HEK293 (cell line): ENCODE measurements around the gene ECM1.

Experiments
- KLF10 ChIP-seq: fragments of 450-650 bp; IDR thresholded peaks from 2 replicates; pipeline ENCODE4 v1.5.1; 2018; ENCODE audit warnings: missing biosample characterization, mild to moderate bottlenecking, missing genetic modification characterization
- KLF7 ChIP-seq: fragments of 450-650 bp; formaldehyde crosslinking; IDR thresholded peaks from 2 replicates; pipeline ENCODE4 v1.5.1; 2016; ENCODE audit warnings: missing biosample characterization, missing genetic modification characterization, borderline replicate concordance
- KLF9 ChIP-seq: fragments of 450-650 bp; formaldehyde crosslinking; IDR thresholded peaks from 2 replicates; pipeline ENCODE4 v1.5.1; 2016; ENCODE audit warnings: missing biosample characterization, missing genetic modification characterization, low read depth
- PRDM1 ChIP-seq: fragments of 450-650 bp; formaldehyde crosslinking; IDR thresholded peaks from 2 replicates; pipeline ENCODE4; 2016; ENCODE audit warnings: missing biosample characterization, missing genetic modification characterization
- SETDB1 ChIP-seq: IDR thresholded peaks from one replicate; pipeline ENCODE4 v1.6.1; 2017; ENCODE audit warnings: mild to moderate bottlenecking, low read length, moderate library complexity, mixed read lengths; ENCODE audit not compliant: insufficient read length
- YY2 ChIP-seq: fragments of 450-650 bp; formaldehyde crosslinking; IDR thresholded peaks from 2 replicates; pipeline ENCODE4 v1.5.1; 2016; ENCODE audit warnings: missing biosample characterization, missing genetic modification characterization
- ZBTB48 ChIP-seq: fragments of 450-650 bp; formaldehyde crosslinking; IDR thresholded peaks from 2 replicates; pipeline ENCODE4 v1.5.1; 2016; ENCODE audit warnings: missing biosample characterization, missing genetic modification characterization
- ZFP3 ChIP-seq: fragments of 450-650 bp; formaldehyde crosslinking; IDR thresholded peaks from 2 replicates; pipeline ENCODE4 v1.5.1; 2016; ENCODE audit warnings: low read depth, missing biosample characterization, missing genetic modification characterization
- ZFP69B ChIP-seq: fragments of 450-650 bp; formaldehyde crosslinking; IDR thresholded peaks from 2 replicates; pipeline ENCODE4 v1.5.1; 2016; ENCODE audit warnings: missing biosample characterization, missing genetic modification characterization
- ZIC2 ChIP-seq: fragments of 450-650 bp; formaldehyde crosslinking; IDR thresholded peaks from 2 replicates; pipeline ENCODE4 v1.5.1; 2016; ENCODE audit warnings: missing biosample characterization, missing genetic modification characterization
- ZNF184 ChIP-seq: fragments of 450-650 bp; IDR thresholded peaks from 2 replicates; pipeline ENCODE4 v1.5.1; 2018; ENCODE audit warnings: missing biosample characterization, mild to moderate bottlenecking, missing genetic modification characterization
- ZNF211 ChIP-seq: fragments of 450-650 bp; formaldehyde crosslinking; IDR thresholded peaks from 2 replicates; pipeline ENCODE4 v1.5.1; 2016; ENCODE audit warnings: low read depth, missing biosample characterization, missing genetic modification characterization
- ZNF24 ChIP-seq: fragments of 450-650 bp; formaldehyde crosslinking; IDR thresholded peaks from 2 replicates; pipeline ENCODE4 v1.5.1; 2016; ENCODE audit warnings: missing biosample characterization, missing genetic modification characterization
- ZNF302 ChIP-seq: fragments of 450-650 bp; formaldehyde crosslinking; IDR thresholded peaks from 2 replicates; pipeline ENCODE4 v1.5.1; 2016; ENCODE audit warnings: missing biosample characterization, missing genetic modification characterization, low read depth
- ZNF335 ChIP-seq: fragments of 450-650 bp; formaldehyde crosslinking; conservative IDR thresholded peaks from 2 replicates; pipeline ENCODE4 v1.5.1; 2016; ENCODE audit warnings: missing biosample characterization, missing genetic modification characterization
- ZNF366 ChIP-seq: fragments of 450-650 bp; formaldehyde crosslinking; conservative IDR thresholded peaks from 2 replicates; pipeline ENCODE4 v1.5.1; 2016; ENCODE audit warnings: missing biosample characterization, missing genetic modification characterization
- ZNF514 ChIP-seq: fragments of 450-650 bp; formaldehyde crosslinking; IDR thresholded peaks from 2 replicates; pipeline ENCODE4 v1.5.1; 2016; ENCODE audit warnings: missing biosample characterization, missing genetic modification characterization
- ZNF621 ChIP-seq: fragments of 450-650 bp; formaldehyde crosslinking; IDR thresholded peaks from 2 replicates; pipeline ENCODE4 v1.5.1; 2017; ENCODE audit warnings: missing biosample characterization, missing genetic modification characterization
- ZNF626 ChIP-seq: fragments of 450-650 bp; sonication (Bioruptor Pico); formaldehyde crosslinking; IDR thresholded peaks from 2 replicates; pipeline ENCODE4 v1.5.1; 2018; ENCODE audit warnings: missing biosample characterization, missing genetic modification characterization, inconsistent platforms
- ZNF777 ChIP-seq: fragments of 450-650 bp; formaldehyde crosslinking; IDR thresholded peaks from 2 replicates; pipeline ENCODE4 v1.5.1; 2017; ENCODE audit warnings: missing biosample characterization, missing genetic modification characterization, borderline replicate concordance
- ZNF792 ChIP-seq: fragments of 450-650 bp; formaldehyde crosslinking; IDR thresholded peaks from 2 replicates; pipeline ENCODE4 v1.5.1; 2016; ENCODE audit warnings: missing biosample characterization, missing genetic modification characterization
- ZSCAN30 ChIP-seq: fragments of 450-650 bp; IDR thresholded peaks from 2 replicates; pipeline ENCODE4 v1.5.1; 2018; ENCODE audit warnings: missing biosample characterization, mild to moderate bottlenecking, missing genetic modification characterization, moderate library complexity
- TF ChIP-seq, protein P1 (sequence below): fragments of 450-650 bp; formaldehyde crosslinking; IDR thresholded peaks from 2 replicates; pipeline ENCODE4 v1.5.1; 2016; ENCODE audit warnings: missing biosample characterization, missing genetic modification characterization
- TF ChIP-seq, protein P2 (sequence below): fragments of 450-650 bp; formaldehyde crosslinking; IDR thresholded peaks from 2 replicates; pipeline ENCODE4 v1.5.1; 2017; ENCODE audit warnings: missing biosample characterization, missing genetic modification characterization
- TF ChIP-seq, protein P3 (sequence below): fragments of 450-650 bp; formaldehyde crosslinking; IDR thresholded peaks from 2 replicates; pipeline ENCODE4 v1.5.1; 2016; ENCODE audit warnings: missing biosample characterization, missing genetic modification characterization
- TF ChIP-seq, protein P4 (sequence below): fragments of 450-650 bp; formaldehyde crosslinking; IDR thresholded peaks from 2 replicates; pipeline ENCODE4 v1.5.1; 2016; ENCODE audit warnings: missing biosample characterization, missing genetic modification characterization, low read depth
- TF ChIP-seq, protein P5 (sequence below): fragments of 450-650 bp; formaldehyde crosslinking; IDR thresholded peaks from 2 replicates; pipeline ENCODE4 v1.5.1; 2016; ENCODE audit warnings: missing biosample characterization, missing genetic modification characterization, low read depth
- TF ChIP-seq, protein P6 (sequence below): fragments of 450-650 bp; formaldehyde crosslinking; IDR thresholded peaks from 2 replicates; pipeline ENCODE4 v1.5.1; 2016; ENCODE audit warnings: missing biosample characterization, missing genetic modification characterization
- TF ChIP-seq, protein P7 (sequence below): IDR thresholded peaks from 2 replicates; pipeline ENCODE4 v1.6.1; 2011; ENCODE audit warnings: mild to moderate bottlenecking, low read depth, low read length, borderline replicate concordance

The ECM1 gene

DNA sequence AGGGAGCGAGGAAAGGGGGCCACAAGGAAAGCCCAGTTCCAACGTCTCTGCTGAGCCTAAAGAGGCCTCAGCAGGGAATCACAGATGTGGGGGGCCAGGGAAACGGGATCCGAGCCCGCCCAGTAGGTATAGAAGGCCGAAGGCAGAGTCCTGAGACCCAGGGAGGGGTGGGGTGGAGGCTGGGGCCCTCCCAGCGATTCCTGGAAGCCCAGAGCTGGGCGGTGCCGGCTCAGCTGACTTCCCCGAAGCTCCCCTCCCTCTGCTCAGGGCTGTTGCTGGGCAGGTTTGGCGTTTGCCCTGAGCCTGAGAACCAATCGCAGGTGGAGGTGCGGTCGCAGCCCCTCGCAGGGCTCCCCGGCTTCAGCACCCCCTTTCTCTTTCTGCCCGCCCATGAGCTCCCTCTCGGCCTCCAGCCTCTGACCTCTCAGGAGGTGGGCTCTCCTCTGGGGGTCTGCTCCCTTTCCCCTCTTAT lies 54.1 kb downstream of the ECM1 start (continued):
- TF ChIP-seq, protein P1, sequence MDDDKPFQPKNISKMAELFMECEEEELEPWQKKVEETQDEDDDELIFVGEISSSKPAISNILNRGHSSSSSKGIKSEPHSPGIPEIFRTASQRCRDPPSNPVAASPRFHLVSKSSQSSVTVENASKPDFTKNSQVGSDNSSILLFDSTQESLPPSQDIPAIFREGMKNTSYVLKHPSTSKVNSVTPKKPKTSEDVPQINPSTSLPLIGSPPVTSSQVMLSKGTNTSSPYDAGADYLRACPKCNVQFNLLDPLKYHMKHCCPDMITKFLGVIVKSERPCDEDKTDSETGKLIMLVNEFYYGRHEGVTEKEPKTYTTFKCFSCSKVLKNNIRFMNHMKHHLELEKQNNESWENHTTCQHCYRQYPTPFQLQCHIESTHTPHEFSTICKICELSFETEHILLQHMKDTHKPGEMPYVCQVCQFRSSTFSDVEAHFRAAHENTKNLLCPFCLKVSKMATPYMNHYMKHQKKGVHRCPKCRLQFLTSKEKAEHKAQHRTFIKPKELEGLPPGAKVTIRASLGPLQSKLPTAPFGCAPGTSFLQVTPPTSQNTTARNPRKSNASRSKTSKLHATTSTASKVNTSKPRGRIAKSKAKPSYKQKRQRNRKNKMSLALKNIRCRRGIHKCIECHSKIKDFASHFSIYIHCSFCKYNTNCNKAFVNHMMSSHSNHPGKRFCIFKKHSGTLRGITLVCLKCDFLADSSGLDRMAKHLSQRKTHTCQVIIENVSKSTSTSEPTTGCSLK (tag by site-specific recombination): no peak
- TF ChIP-seq ZNF792 (tag by site-specific recombination) (no peak), KLF10 (peak; percentile 100), ZSCAN30 (tag by site-specific recombination) (peak; percentile 24; the same call in 1 of the 2 replicates), SETDB1 (no peak), YY2 (tag by site-specific recombination) (no peak), KLF9 (tag by site-specific recombination) (peak; percentile 89), ZFP3 (tag by site-specific recombination) (no peak), ZNF514 (tag by site-specific recombination) (no peak), PRDM1 (no peak), ZNF777 (tag by site-specific recombination) (no peak), ZBTB48 (tag by site-specific recombination) (peak; percentile 81; the same call in 1 of the 2 replicates), ZNF211 (tag by site-specific recombination) (no peak), ZFP69B (no peak; the same call in none of the 2 replicates), ZNF626 (tag by site-specific recombination) (no peak), ZNF366 (tag by site-specific recombination) (peak; percentile 8; the same call in 1 of the 2 replicates), ZIC2 (peak; percentile 81; the same call in 1 of the 2 replicates), ZNF621 (tag by site-specific recombination) (no peak), ZNF335 (tag by site-specific recombination) (0 out of 2 replicates have a peak, but pooled peaks have one; percentile 1), ZNF24 (no peak), ZNF184 (no peak), KLF7 (tag by site-specific recombination) (peak; percentile 88; the same call in 1 of the 2 replicates), ZNF302 (no peak)
- TF ChIP-seq, protein P2, sequence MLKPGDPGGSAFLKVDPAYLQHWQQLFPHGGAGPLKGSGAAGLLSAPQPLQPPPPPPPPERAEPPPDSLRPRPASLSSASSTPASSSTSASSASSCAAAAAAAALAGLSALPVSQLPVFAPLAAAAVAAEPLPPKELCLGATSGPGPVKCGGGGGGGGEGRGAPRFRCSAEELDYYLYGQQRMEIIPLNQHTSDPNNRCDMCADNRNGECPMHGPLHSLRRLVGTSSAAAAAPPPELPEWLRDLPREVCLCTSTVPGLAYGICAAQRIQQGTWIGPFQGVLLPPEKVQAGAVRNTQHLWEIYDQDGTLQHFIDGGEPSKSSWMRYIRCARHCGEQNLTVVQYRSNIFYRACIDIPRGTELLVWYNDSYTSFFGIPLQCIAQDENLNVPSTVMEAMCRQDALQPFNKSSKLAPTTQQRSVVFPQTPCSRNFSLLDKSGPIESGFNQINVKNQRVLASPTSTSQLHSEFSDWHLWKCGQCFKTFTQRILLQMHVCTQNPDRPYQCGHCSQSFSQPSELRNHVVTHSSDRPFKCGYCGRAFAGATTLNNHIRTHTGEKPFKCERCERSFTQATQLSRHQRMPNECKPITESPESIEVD (tag by site-specific recombination): no peak
- TF ChIP-seq, protein P3, sequence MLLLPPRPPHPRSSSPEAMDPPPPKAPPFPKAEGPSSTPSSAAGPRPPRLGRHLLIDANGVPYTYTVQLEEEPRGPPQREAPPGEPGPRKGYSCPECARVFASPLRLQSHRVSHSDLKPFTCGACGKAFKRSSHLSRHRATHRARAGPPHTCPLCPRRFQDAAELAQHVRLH (tag by site-specific recombination): no peak
- TF ChIP-seq, protein P4, sequence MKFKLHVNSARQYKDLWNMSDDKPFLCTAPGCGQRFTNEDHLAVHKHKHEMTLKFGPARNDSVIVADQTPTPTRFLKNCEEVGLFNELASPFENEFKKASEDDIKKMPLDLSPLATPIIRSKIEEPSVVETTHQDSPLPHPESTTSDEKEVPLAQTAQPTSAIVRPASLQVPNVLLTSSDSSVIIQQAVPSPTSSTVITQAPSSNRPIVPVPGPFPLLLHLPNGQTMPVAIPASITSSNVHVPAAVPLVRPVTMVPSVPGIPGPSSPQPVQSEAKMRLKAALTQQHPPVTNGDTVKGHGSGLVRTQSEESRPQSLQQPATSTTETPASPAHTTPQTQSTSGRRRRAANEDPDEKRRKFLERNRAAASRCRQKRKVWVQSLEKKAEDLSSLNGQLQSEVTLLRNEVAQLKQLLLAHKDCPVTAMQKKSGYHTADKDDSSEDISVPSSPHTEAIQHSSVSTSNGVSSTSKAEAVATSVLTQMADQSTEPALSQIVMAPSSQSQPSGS (tag by site-specific recombination): no peak
- TF ChIP-seq, protein P5, sequence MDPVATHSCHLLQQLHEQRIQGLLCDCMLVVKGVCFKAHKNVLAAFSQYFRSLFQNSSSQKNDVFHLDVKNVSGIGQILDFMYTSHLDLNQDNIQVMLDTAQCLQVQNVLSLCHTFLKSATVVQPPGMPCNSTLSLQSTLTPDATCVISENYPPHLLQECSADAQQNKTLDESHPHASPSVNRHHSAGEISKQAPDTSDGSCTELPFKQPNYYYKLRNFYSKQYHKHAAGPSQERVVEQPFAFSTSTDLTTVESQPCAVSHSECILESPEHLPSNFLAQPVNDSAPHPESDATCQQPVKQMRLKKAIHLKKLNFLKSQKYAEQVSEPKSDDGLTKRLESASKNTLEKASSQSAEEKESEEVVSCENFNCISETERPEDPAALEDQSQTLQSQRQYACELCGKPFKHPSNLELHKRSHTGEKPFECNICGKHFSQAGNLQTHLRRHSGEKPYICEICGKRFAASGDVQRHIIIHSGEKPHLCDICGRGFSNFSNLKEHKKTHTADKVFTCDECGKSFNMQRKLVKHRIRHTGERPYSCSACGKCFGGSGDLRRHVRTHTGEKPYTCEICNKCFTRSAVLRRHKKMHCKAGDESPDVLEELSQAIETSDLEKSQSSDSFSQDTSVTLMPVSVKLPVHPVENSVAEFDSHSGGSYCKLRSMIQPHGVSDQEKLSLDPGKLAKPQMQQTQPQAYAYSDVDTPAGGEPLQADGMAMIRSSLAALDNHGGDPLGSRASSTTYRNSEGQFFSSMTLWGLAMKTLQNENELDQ (tag by site-specific recombination): no peak
- TF ChIP-seq, protein P6, sequence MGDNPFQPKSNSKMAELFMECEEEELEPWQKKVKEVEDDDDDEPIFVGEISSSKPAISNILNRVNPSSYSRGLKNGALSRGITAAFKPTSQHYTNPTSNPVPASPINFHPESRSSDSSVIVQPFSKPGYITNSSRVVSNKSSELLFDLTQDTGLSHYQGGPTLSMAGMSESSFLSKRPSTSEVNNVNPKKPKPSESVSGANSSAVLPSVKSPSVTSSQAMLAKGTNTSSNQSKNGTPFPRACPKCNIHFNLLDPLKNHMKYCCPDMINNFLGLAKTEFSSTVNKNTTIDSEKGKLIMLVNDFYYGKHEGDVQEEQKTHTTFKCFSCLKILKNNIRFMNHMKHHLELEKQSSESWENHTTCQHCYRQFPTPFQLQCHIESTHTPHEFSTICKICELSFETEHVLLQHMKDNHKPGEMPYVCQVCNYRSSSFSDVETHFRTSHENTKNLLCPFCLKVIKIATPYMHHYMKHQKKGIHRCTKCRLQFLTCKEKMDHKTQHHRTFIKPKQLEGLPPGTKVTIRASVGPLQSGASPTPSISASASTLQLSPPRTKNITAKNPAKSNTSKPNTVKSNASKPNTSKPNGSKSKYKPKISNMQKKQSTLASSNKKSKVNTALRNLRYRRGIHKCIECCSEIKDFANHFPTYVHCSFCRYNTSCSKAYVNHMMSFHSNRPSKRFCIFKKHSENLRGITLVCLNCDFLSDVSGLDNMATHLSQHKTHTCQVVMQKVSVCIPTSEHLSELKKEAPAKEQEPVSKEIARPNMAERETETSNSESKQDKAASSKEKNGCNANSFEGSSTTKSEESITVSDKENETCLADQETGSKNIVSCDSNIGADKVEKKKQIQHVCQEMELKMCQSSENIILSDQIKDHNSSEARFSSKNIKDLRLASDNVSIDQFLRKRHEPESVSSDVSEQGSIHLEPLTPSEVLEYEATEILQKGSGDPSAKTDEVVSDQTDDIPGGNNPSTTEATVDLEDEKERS (tag by site-specific recombination): no peak
- TF ChIP-seq, protein P7, sequence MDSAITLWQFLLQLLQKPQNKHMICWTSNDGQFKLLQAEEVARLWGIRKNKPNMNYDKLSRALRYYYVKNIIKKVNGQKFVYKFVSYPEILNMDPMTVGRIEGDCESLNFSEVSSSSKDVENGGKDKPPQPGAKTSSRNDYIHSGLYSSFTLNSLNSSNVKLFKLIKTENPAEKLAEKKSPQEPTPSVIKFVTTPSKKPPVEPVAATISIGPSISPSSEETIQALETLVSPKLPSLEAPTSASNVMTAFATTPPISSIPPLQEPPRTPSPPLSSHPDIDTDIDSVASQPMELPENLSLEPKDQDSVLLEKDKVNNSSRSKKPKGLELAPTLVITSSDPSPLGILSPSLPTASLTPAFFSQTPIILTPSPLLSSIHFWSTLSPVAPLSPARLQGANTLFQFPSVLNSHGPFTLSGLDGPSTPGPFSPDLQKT: no peak
